NB4 (cell line): ENCODE data around the gene E2F3.

ENCODE experiments used
- DNase-seq: peaks from one replicate; pipeline ENCODE4 v3.0.0; 2010; ENCODE audit warnings: low read depth
- H3K4me3 ChIP-seq: one replicate; pipeline ENCODE4 v1.5.1; 2011; ENCODE audit warnings: mild to moderate bottlenecking, low read depth, low read length, moderate library complexity
- MYC ChIP-seq: IDR thresholded peaks from 2 replicates; pipeline ENCODE4 v1.6.1; 2011; ENCODE audit warnings: low read depth, low read length
- POLR2A ChIP-seq: IDR thresholded peaks from 2 replicates; pipeline ENCODE4 v1.6.1; 2011; ENCODE audit warnings: mild to moderate bottlenecking; ENCODE audit not compliant: insufficient read length; ENCODE audit errors: extremely low read depth
- TF ChIP-seq, protein P1 (sequence below): IDR thresholded peaks from 2 replicates; pipeline ENCODE4 v1.6.1; 2011; ENCODE audit warnings: low read depth, low read length
- TF ChIP-seq, protein P2 (sequence below): IDR thresholded peaks from one replicate; pipeline ENCODE4 v1.5.1; 2012; ENCODE audit warnings: low read depth, low read length

E2F3 gene

DNA sequence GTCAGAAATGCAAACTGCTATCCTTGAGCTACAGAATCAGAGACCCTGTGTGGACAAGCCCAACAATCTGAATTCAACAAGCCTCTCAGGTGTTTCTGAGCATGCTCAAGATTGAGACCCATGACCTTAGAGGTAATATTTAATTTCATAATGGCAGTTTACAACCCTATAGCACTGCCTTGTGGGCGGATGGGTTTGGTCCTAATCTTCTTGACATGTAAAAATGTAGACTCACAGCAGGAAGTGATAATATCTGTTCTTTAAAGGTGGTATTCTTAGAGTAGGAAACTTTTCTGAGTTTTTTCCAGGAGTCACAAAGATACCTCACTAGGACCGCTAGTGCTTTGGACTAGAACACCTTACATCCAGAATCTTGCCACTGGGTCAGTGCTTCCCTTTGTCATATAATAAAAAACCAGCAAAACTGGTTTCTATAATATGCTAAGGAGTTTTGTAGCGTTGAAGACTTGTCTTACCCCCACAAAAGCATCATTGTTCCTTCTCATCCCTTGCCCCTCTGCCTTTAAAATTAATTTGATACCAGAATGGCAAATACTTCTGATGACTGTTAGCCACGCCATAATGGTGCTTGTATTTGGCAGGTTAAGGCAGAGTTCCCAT is 52.6 kb downstream of the E2F3 start:
- TF ChIP-seq, protein P1, sequence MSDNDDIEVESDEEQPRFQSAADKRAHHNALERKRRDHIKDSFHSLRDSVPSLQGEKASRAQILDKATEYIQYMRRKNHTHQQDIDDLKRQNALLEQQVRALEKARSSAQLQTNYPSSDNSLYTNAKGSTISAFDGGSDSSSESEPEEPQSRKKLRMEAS, result no peak
- TF ChIP-seq MYC, result no peak
- no peak for TF ChIP-seq POLR2A
- TF ChIP-seq, protein P2, sequence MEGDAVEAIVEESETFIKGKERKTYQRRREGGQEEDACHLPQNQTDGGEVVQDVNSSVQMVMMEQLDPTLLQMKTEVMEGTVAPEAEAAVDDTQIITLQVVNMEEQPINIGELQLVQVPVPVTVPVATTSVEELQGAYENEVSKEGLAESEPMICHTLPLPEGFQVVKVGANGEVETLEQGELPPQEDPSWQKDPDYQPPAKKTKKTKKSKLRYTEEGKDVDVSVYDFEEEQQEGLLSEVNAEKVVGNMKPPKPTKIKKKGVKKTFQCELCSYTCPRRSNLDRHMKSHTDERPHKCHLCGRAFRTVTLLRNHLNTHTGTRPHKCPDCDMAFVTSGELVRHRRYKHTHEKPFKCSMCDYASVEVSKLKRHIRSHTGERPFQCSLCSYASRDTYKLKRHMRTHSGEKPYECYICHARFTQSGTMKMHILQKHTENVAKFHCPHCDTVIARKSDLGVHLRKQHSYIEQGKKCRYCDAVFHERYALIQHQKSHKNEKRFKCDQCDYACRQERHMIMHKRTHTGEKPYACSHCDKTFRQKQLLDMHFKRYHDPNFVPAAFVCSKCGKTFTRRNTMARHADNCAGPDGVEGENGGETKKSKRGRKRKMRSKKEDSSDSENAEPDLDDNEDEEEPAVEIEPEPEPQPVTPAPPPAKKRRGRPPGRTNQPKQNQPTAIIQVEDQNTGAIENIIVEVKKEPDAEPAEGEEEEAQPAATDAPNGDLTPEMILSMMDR, result no peak
- DNase-seq, result no peak
- H3K4me3 ChIP-seq, result no peak overlapping the region

DNA sequence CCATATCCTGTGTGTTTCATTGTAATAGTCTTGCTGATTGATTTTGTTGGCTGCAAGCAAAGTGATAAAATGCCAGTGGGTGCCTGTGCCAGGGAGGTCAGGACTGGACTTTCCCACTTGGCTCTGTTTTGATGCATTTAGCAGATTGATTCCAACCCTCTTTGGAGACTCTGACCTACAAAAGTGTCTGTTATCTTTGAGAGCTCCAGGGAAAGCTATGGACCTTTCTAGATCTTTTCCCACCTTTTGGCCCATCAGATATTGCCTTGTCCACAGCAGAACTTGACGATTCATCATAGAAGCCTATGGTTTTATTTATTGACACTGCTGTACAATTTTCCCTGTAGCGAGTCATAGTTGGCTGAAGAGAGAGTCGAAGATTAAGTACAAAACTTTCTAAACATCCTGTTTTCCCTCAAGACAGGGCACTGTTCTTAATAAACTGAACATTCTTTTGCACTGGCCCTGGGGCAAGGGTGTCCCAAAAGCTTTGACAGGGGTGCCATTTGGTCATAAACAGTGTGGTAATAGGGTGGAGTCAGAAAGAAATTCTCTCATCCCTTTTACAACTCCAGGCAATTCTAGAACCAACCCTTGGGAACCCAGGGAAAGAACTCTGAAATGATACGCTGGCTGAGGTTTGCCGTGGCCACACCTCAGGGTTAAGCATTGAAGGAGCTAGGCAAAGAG is 53.7 kb downstream of the E2F3 start:
- no peak for DNase-seq

DNA sequence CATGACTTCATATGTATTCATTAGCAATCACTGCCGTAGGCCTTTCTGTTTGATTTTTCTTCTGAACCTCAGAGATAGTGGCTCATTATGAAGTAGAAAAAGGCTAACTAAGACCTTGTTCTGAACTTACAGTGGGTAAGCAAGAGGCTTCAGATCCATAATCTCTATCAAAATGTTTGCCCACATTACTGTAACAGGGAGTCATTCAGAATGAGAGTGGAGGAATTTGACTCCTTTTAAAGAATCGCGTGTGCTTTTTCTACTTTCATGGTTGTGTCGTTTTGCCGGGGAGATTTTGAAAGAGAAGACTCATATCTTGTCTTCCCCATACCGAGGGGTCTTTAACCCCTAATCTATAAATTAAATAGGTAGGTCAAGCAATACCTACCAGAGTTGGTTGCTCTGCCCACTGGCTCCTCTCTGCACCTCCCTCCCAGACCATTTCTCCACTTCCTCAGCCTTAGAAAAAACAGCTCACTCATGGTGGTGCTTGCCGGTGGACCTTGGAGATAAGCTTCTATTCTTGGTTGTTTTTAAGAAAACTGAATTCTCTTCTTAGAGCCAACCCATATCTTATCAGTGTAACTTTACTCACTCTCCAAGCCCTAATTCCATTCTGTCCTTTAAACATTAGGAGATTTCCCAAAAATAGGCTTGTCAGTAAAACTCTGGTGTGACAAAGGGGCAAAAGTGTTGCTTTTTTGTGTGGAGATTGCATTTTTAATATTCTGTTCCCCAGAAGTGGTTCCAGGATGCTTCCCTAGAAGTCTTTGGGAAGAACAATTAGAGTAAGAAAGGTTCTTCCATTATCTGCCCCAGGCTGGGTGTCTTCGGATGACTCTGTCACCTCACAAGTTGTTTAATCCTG is 56.6 kb downstream of the E2F3 start:
- no peak for DNase-seq
- TF ChIP-seq MYC (no peak), POLR2A (no peak)
- TF ChIP-seq, protein P1, result no peak
- TF ChIP-seq, protein P2, result no peak
- H3K4me3 ChIP-seq, result no peak overlapping the region

More for the DNA sequence above, 53.7 kb downstream of the E2F3 start:
- TF ChIP-seq MYC (no peak), POLR2A (no peak)
- TF ChIP-seq, protein P2, result no peak
- TF ChIP-seq, protein P1, result no peak
- H3K4me3 ChIP-seq, result no peak overlapping the region

DNA sequence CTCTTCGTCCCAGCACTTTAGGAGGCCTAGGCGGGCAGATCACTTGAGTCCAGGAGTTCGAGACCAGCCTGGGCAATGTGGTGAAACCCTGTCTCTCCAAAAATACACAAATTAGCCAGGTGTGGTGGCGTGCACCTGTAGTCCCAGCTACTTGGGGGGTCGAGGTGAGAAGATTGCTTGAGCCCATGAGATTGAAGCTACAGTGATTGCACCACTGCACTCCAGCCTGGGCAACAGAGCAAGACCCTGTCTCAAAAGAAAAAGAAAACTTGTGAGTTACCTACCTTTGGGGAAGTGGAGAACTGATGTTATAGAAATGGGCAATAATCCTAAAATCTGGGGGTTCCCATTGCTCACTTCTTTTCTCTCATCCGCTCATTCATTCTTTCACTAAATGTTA is 58.0 kb downstream of the E2F3 start:
- DNase-seq, result no peak
- no peak overlapping the region for H3K4me3 ChIP-seq
- TF ChIP-seq POLR2A (no peak), MYC (no peak)
- TF ChIP-seq, protein P1, result no peak
- TF ChIP-seq, protein P2, result no peak

DNA sequence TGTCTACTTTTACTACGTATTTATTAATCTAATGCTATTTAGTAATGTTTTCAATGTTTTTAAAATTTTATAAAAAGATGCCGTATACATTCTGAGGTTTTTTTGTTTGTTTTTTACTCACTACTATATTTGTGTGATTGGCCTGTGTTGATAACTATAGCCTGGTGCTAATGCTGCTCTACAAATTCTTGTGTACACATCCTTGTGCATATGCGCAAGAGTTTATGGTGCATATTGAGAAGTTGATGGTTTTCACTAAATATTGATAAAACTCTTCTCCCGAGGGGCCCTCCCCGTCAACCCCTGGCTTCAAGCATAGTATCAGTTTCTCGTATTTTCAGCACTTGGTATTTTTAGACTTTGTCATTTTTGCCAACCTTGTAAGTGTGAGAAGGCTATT is 59.9 kb downstream of the E2F3 start:
- no peak overlapping the region for H3K4me3 ChIP-seq
- no peak for DNase-seq
- TF ChIP-seq, protein P2, result no peak
- TF ChIP-seq, protein P1, result no peak
- no peak for TF ChIP-seq MYC
- TF ChIP-seq POLR2A, result no peak
